ENCODE data around the gene SEMA3C. TPM values are rescaled to one million over a fixed set of nuclear protein-coding genes. Genes with fewer than 3 reads are reported as not detected.

Gene SEMA3C
- total and polyA plus RNA-seq, 11 donors = 11.7 to 110 (median 67.6) TPM

DNA sequence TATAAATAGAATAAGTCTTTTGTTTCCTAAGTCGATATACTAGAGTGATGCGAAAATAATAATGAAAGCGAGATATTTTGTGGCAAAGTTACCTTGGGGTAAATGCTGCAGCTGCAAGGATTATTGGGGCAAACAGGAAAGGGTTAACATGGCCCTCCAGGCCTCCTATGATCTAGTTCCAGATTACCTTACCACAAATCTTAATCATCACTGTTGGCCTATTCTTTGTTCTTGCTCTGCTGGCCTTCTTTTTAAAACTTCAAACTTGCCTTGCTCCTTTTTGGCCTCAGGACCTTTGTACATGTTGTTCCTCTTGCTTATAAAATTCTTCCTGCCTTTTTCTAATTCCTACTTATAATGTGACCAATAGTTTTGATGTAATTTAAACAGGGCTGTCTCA lies 81.5 kb downstream of the SEMA3C start:
- intact Hi-C loops (cut with DNase I) = no loop called here
- peaks cover 0 to 21% (median 0%) of the 10 kb centered on the region in 12 donors for H3K4me1 ChIP-seq
- ATAC-seq (no peak), DNase-seq (no peak)
- no peak overlapping the region for H3K27ac ChIP-seq
- 84 to 91% (median 90%) methylated on average over 3 of the region's 3 CpGs for WGBS, 4 donors
- no peaks in the 10 kb centered on the region for H3K27me3 ChIP-seq
- H3K9me3 ChIP-seq = no peaks in the 10 kb centered on the region
- no peak overlapping the region for H3K4me3 ChIP-seq
- no peak for TF ChIP-seq POLR2A (IDR thresholded peaks at IDR 0.05)
- TF ChIP-seq, protein P1, sequence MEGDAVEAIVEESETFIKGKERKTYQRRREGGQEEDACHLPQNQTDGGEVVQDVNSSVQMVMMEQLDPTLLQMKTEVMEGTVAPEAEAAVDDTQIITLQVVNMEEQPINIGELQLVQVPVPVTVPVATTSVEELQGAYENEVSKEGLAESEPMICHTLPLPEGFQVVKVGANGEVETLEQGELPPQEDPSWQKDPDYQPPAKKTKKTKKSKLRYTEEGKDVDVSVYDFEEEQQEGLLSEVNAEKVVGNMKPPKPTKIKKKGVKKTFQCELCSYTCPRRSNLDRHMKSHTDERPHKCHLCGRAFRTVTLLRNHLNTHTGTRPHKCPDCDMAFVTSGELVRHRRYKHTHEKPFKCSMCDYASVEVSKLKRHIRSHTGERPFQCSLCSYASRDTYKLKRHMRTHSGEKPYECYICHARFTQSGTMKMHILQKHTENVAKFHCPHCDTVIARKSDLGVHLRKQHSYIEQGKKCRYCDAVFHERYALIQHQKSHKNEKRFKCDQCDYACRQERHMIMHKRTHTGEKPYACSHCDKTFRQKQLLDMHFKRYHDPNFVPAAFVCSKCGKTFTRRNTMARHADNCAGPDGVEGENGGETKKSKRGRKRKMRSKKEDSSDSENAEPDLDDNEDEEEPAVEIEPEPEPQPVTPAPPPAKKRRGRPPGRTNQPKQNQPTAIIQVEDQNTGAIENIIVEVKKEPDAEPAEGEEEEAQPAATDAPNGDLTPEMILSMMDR (IDR thresholded peaks at IDR 0.05) = no peak
- H3K36me3 ChIP-seq = no peaks in the 10 kb centered on the region

DNA sequence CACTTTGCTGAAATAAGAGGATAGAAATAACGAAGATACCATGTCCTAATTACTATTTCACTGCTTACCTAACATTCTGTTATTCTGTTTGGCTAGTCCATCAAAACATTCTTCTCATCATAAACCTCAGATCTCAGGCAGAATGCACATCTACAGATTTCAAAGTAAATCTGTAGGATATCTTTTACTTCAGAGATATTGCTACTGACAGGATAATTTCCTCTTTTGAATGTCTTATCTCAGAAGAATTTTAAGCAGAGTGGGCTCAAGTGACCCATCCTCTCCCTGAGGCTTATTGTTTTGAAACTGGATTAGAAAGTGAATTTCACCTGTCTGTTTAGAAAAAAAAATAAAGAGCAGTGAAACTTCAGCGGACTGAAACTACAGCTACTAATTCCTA lies 83.6 kb downstream of the SEMA3C start:
- no peaks in the 10 kb centered on the region for H3K27me3 ChIP-seq
- no peaks in the 10 kb centered on the region for H3K9me3 ChIP-seq
- no peak overlapping the region for H3K4me3 ChIP-seq
- no peaks in the 10 kb centered on the region for H3K36me3 ChIP-seq
- TF ChIP-seq POLR2A (IDR thresholded peaks at IDR 0.05) = no peak
- TF ChIP-seq, protein P1 (IDR thresholded peaks at IDR 0.05) = no peak
- intact Hi-C loops (cut with DNase I) = no loop called here
- ATAC-seq = no peak
- no peak overlapping the region for H3K27ac ChIP-seq
- 57 to 71% (median 66%) methylated on average over 2 of the region's 2 CpGs for WGBS, 4 donors
- peaks cover 0 to 27% (median 5%) of the 10 kb centered on the region in 12 donors for H3K4me1 ChIP-seq
- DNase-seq = no peak

DNA sequence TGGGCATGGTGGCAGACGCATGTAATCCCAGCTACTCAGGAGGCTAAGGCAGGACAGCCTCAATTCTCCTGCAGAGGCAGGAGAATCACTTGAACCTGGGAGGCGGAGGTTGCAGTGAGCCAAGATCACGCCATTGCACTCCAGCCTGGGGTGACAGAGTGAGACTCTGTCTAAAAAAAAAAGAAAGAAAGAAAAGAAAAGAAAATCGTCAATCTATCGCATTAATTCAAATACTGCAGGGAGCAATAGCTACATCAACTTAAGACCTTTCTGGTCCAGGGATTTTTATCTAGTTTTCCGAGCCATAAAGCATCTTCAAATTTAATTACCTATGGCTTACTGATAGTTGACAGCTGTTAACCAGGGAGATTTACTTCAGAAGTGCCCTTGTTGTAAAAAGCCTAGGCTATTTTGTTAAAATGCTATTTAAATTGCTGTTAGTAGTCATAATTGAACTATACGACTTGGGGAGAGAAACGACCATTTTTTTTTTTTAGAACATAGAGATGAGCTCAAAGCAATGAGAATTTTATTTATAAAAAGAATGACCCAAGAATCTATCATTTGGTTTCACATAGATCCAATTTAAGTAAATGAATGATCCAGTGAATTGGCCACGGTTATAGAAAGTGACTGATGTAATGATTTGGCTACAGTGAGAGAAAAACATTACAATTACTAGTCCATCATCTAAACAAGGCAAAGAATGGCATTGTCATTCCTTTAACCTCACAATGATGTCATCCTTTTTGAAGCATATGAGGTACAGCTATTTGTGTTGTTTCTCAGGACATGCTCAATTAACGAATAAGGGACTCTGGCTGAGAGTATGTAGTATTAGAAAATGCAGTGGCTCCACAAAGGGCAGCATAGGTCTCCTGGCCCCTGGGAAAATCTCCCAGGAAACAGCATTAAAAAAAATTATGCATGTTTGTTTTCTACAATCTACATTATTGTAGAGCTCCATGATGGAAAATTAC lies 85.3 kb downstream of the SEMA3C start:
- H3K4me1 ChIP-seq = peaks cover 0 to 30% (median 6%) of the 10 kb centered on the region in 12 donors
- DNase-seq (no peak), ATAC-seq (no peak)
- intact Hi-C loops (cut with DNase I) = no loop called here
- H3K27ac ChIP-seq = no peak overlapping the region
- no peaks in the 10 kb centered on the region for H3K36me3 ChIP-seq
- no peak for TF ChIP-seq POLR2A (IDR thresholded peaks at IDR 0.05)
- TF ChIP-seq, protein P1 (IDR thresholded peaks at IDR 0.05) = no peak
- H3K27me3 ChIP-seq = no peaks in the 10 kb centered on the region
- H3K4me3 ChIP-seq = no peak overlapping the region
- whole genome bisulfite sequencing, 4 donors = 70 to 79% (median 75%) methylated on average over 10 of the region's 10 CpGs
- no peaks in the 10 kb centered on the region for H3K9me3 ChIP-seq

DNA sequence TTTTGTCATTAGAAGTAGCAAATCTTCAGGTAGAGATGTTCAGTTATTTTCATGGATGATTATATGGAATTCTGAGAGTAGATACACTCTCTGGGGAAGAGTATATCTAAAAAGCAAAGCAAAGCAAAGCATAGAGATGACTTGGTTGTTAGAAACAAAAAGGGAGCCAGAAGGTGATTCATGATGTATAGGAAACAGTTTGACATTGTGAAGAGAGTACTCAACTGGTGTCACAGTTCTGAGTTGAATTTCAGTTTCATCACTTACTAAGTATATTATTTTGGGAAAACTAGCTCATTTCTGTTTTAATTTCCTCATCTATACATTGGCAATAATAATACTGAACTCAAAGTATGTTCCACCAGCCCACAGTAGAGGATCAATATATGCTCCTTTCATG lies 86.8 kb downstream of the SEMA3C start:
- H3K27ac ChIP-seq = no peak overlapping the region
- H3K9me3 ChIP-seq = no peaks in the 10 kb centered on the region
- TF ChIP-seq POLR2A (IDR thresholded peaks at IDR 0.05) = no peak
- TF ChIP-seq, protein P1 (IDR thresholded peaks at IDR 0.05) = no peak
- no peaks in the 10 kb centered on the region for H3K36me3 ChIP-seq
- H3K4me1 ChIP-seq = peaks cover 0 to 43% (median 16%) of the 10 kb centered on the region in 12 donors
- H3K4me3 ChIP-seq = no peak overlapping the region
- no peak for ATAC-seq
- no peak for DNase-seq
- H3K27me3 ChIP-seq = no peaks in the 10 kb centered on the region
- intact Hi-C loops (cut with DNase I) = no loop called here
